Measurements from ENCODE around the gene APOM.

DNA sequence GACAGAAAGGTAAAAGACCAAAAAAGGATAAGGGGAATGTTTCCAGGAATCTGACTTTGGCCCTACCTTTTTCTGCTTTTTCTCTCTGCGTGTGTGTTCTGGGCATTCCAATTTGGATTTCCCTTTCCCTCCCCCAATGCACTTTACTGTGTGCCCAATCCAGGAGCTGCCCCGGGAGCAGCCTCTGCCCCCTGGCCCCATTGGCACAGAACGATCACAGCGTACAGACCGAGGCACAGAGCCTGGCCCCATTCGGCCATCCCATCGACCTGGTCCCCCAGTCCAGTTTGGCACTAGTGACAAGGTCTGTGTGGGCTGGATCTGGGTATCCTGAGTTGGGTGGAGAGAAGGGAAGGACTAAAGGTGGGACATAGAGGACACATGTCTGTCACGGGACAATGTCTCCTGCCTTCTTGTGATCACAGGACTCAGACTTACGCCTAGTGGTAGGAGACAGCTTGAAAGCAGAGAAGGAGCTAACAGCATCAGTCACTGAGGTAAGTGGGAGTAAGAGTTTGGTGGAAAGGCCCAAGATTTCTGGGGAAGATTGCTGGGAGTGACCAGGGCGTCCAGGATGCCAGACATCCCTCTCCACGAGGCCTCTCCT lies 20.6 kb upstream of the APOM start:
- TF ChIP-seq, protein P1, sequence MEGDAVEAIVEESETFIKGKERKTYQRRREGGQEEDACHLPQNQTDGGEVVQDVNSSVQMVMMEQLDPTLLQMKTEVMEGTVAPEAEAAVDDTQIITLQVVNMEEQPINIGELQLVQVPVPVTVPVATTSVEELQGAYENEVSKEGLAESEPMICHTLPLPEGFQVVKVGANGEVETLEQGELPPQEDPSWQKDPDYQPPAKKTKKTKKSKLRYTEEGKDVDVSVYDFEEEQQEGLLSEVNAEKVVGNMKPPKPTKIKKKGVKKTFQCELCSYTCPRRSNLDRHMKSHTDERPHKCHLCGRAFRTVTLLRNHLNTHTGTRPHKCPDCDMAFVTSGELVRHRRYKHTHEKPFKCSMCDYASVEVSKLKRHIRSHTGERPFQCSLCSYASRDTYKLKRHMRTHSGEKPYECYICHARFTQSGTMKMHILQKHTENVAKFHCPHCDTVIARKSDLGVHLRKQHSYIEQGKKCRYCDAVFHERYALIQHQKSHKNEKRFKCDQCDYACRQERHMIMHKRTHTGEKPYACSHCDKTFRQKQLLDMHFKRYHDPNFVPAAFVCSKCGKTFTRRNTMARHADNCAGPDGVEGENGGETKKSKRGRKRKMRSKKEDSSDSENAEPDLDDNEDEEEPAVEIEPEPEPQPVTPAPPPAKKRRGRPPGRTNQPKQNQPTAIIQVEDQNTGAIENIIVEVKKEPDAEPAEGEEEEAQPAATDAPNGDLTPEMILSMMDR (IDR thresholded peaks at IDR 0.05; ENCODE audit: low read depth, low read length, poor library complexity, severe bottlenecking): no peak
- TF ChIP-seq EZH2phosphoT487 (IDR thresholded peaks at IDR 0.05; ENCODE audit: borderline replicate concordance, low read length): no peak

Data from DOHH2 (cell line).